Embryonic facial prominence (tissue), 1 donor: ENCODE data around the gene GLRA3.

Experiments
- DNase-seq: peaks from one replicate; pipeline ENCODE4 v3.0.0-alpha.2; 2016; ENCODE audit errors: extremely low spot score

GLRA3 gene

DNA sequence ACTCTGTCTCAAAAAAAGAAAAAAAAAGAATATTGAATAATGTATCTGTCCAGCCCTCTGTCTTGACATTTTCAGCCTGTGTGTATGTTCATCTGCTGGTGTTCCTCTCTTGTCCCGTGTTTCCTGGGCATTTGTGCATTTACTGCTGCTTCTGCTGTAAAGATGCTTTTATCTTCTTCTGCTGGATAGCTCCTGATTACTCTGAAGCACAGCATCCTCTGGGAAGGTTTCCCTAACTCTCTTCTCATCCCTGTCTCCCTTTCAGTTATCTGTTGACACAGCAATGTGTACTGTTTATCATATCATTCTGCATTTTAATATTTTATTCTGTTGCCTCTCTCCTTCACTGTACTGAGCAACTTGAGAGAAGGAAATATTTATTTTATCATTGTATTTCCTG, 232.5 kb downstream of the GLRA3 start:
- no peak for DNase-seq

DNA sequence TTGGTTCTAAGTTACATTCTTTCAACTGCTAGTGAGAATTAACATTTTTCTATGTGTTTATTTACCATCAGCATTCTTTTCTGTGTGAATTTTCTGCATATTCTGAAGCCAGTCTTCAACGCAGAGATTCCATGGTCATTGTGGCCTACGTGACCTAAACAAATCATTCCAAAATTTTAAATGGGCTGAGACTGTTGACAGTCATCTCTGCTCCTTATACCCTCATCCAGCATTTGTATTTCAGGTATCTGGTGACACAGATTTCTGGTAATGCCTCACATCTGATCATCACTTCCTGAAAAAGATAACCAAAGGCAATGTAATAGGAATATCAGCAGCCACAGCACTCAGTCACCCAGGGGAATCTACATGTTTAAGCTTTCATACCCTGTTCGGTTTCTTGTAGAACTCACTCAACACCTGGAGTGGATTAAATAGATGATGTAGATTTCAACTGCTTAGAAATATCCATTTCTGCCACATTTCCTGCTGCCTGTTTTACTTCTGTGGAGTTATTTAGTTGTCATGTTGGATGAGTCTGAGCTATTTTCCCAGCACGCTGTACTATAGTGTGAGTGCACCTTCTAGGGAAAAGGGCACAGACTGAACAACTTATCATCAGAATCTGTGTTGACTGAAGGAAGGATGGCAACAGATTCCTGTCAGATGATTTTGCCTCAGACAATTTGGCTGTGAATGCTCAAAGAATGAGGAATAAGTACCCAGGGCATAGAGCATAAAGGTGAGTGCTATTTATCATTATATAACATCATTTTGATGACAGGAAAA, 233.7 kb downstream of the GLRA3 start:
- no peak for DNase-seq

DNA sequence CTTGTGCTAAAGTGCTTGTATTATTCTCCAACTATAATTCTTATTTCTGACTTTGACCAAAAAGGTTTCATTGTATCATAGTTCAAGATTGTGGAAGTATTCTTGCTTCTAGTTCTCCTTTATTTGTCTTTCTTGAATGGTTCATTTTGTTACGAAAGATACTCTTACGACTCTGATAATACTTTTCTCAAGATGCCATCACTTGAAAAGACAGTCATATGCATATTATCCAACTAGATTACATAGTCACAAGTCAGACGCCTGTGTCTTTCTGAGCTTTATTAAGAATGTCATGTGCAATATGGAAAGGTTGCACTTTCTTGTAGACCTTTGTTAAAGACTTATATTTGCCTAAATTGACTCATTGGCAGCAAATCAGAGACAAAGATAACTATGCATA, 235.3 kb downstream of the GLRA3 start:
- DNase-seq = no peak

DNA sequence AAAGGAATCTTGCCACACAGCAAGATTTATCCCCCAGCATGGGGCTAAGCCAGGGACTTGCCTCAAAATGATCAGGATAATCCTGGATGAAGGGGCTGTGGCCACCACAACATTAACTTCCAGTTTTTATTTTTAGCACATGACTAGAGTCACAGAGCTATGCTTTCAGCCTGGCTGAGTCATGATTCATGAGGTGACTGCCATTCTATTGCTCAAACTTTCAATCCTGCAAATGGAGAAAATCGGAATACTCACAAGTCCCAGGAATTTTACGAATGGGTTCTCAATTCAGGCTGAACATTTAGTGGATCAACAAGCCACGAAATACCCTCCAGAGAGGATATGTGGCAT, 236.1 kb downstream of the GLRA3 start:
- no peak for DNase-seq

DNA sequence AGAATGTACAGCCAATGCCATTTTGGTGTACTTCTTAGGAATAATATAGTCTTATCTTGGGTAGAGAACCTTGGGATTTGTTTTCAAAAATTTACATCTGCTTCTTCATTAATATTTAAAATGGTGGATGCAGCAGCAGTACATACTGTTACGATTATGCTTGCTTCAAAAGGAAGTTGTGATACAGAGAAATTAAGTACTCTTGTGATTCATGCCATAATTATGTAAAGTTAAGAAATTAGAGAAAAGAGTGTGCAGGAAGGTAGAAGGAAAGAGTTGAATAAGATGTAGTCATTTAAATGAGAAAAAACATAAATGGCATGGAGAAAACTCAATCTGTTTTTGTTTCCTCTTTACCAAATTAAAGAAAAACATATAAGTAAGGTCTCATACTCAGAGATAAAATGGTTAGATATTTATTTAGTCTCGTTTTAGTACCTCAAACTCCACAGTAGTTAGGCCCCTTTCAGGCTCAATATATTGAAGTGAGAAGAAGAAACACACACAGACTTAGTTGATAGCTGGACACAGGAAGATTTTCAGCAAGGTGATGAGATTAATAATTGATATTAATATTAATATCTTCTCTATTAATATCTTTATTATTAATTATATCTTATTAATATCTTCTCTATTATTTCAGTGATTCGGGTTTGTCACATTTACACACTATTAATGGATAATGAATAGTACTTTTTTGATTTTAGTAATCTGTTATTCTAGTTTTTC, 236.6 kb downstream of the GLRA3 start:
- no peak for DNase-seq

DNA sequence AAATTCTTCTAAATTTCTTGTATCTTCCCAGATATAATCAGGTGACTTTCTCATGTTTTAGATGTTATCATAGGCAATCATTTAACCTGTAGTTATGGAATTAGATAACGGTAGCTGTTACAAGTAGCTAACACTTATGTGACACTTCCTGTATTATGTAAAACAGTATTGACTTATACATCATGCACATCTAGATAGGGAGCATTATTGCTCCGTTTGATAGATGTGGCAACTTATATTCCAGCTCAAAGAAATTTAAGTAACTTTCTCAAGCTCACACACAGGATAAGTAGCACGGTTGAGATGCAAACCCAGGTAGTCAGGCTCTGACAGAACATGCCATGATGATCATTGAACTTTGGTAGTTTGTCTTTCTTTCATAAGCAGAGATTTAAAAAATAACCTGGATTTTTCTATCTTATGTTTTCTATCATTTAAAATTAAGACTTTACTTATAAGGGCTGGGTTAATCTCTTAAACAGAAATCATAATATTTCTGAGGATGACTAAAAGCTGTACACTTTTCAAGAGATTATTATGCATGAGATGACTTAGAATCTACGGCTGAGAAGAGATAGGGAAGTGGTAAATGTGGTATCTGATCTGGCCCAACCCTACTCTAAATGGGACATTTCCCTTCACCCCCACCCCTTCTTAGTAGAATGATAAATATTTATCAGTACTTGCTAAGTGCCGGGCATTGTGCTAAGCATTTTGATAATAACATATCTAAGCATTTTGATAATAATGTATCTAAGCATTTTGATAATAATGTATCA, 237.6 kb downstream of the GLRA3 start:
- no peak for DNase-seq

DNA sequence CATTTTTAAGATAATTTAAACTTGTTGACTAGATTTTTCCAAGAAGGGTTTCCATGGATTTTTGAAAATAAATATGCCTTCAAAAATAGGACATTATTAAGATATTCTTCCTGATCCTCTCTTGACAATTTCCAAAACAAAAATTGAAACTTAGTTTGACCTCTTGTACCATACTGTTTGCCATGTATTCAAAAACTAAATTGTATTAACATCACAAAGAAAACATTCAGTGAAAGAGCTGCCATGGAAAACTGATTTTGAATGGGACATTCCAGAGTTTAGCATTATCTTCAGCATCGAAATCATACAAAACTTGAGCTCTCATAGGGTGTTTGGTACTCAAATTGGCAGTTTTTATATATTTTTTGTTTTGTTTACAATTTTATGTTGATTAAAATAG, 238.7 kb downstream of the GLRA3 start:
- DNase-seq = no peak
